HepG2 (cell line): ENCODE data around the gene ZNRF3. TPM values are rescaled to one million over a fixed set of nuclear protein-coding genes. Genes with fewer than 3 reads are reported as not detected.

Experiments used
- CEBPB ChIP-seq: IDR thresholded peaks from 2 replicates; pipeline ENCODE4 v1.6.1; 2011; ENCODE audit warnings: low read depth, low read length, improper control_type of control experiment, borderline replicate concordance
- ETS1 ChIP-seq: sonication (generic); formaldehyde crosslinking; IDR thresholded peaks from 2 replicates; pipeline ENCODE4 v1.4.0; 2020; ENCODE audit warnings: missing genetic modification reagents
- FOXM1 ChIP-seq: sonication (generic); formaldehyde crosslinking; IDR thresholded peaks from 2 replicates; pipeline ENCODE4 v1.5.0; 2020; ENCODE audit warnings: missing genetic modification reagents
- GRHL1 ChIP-seq: sonication (generic); formaldehyde crosslinking; conservative IDR thresholded peaks from 2 replicates; pipeline ENCODE4 v1.8.0; 2022; ENCODE audit warnings: missing genetic modification reagents
- KAT8 ChIP-seq: IDR thresholded peaks from 2 replicates; pipeline ENCODE4 v1.6.1; 2016; ENCODE audit warnings: missing genetic modification reagents, missing compliant biosample characterization
- MLXIP ChIP-seq: sonication (generic); formaldehyde crosslinking; IDR thresholded peaks from 2 replicates; pipeline ENCODE4 v1.9.0; 2021; ENCODE audit warnings: missing genetic modification reagents, borderline replicate concordance
- NR0B2 ChIP-seq: sonication (generic); formaldehyde crosslinking; IDR thresholded peaks from 2 replicates; pipeline ENCODE4 v1.4.0; 2020; ENCODE audit warnings: mild to moderate bottlenecking, missing genetic modification reagents
- NR2F1 ChIP-seq, 2 experiments: fragments of 450-650 bp in 1 of 2; formaldehyde crosslinking in 1 of 2; IDR thresholded peaks; 2 replicates each; pipeline versions ENCODE4 v1.5.0 to v1.6.1; 2016 to 2020; ENCODE audit warnings: mild to moderate bottlenecking in 1 of 2, missing compliant biosample characterization in 1 of 2, missing genetic modification reagents in 1 of 2, moderate library complexity in 1 of 2
- PHF5A ChIP-seq: IDR thresholded peaks from one replicate; pipeline ENCODE4 v1.6.1; 2018; ENCODE audit warnings: low read depth, missing genetic modification reagents; ENCODE audit not compliant: unreplicated experiment
- RFXAP ChIP-seq: sonication (generic); formaldehyde crosslinking; IDR thresholded peaks from 2 replicates; pipeline ENCODE4 v1.4.0; 2020; ENCODE audit warnings: missing genetic modification reagents, borderline replicate concordance
- STAT6 ChIP-seq: sonication (generic); formaldehyde crosslinking; IDR thresholded peaks from 2 replicates; pipeline ENCODE4 v1.4.0; 2020; ENCODE audit warnings: missing genetic modification reagents, mild to moderate bottlenecking, borderline replicate concordance
- ZNF12 ChIP-seq: sonication (generic); formaldehyde crosslinking; IDR thresholded peaks from 2 replicates; pipeline ENCODE4 v1.5.0; 2020; ENCODE audit warnings: missing genetic modification reagents
- ZNF17 ChIP-seq: sonication (generic); formaldehyde crosslinking; IDR thresholded peaks from 2 replicates; pipeline ENCODE4 v1.5.0; 2020; ENCODE audit warnings: mild to moderate bottlenecking, missing genetic modification reagents
- ZNF230 ChIP-seq: sonication (generic); formaldehyde crosslinking; IDR thresholded peaks from 2 replicates; pipeline ENCODE4 v1.4.0; 2020; ENCODE audit warnings: mild to moderate bottlenecking, missing genetic modification reagents
- ZNF331 ChIP-seq: sonication (generic); formaldehyde crosslinking; IDR thresholded peaks from 2 replicates; pipeline ENCODE4 v1.4.0; 2020; ENCODE audit warnings: missing genetic modification reagents
- ZNF580 ChIP-seq: IDR thresholded peaks from 2 replicates; pipeline ENCODE4 v1.6.1; 2016; ENCODE audit warnings: low read depth, borderline replicate concordance
- ZNF691 ChIP-seq: sonication (generic); formaldehyde crosslinking; IDR thresholded peaks from 2 replicates; pipeline ENCODE4 v1.4.0; 2020; ENCODE audit warnings: missing genetic modification reagents, low read depth, mild to moderate bottlenecking, borderline replicate concordance
- ZNF891 ChIP-seq: sonication (generic); formaldehyde crosslinking; IDR thresholded peaks from 2 replicates; pipeline ENCODE4 v1.5.0; 2020; ENCODE audit warnings: mild to moderate bottlenecking, missing genetic modification reagents
- polyA plus RNA-seq, 8 experiments: library from polyadenylated mRNA; depleted of rRNA in 3 of 8; stranded (reverse) in 7 of 8; unstranded in 1 of 8; fragments of >200 nt; fragmentation: Illumina TruSeq in 4 of 8; extraction: Trizol in 4 of 8; gene quantifications; 2 replicates each; pipeline versions ENCODE4 v1.2.1 to v1.2.3, GENCODE V29; 2011 to 2016; ENCODE audit warnings: low read depth in 4 of 8, missing spikeins in 1 of 8, mixed read lengths in 1 of 8; ENCODE audit not compliant: insufficient read depth in 1 of 8
- total RNA-seq, 5 experiments: library from RNA; depleted of rRNA; stranded (reverse); fragments of >200 nt; fragmentation: Illumina TruSeq; extraction: Trizol; gene quantifications; 2 replicates each; pipeline ENCODE4 v1.2.3, GENCODE V29; 2016; ENCODE audit warnings: low read depth in 1 of 5

ZNRF3 gene
- total and polyA plus RNA-seq, 2 of the 13 experiments (the other 11 are each of a cell fraction or from before 2014, with no cell fraction given): 20.3 to 36.7 TPM

- TF ChIP-seq NR2F1 (CRISPR knock-in tag; IDR thresholded peaks at IDR 0.05) (no peak; a peak in 1 of 4 replicates), PHF5A (CRISPR knock-in tag) (peak; percentile 33), ZNF17 (CRISPR knock-in tag) (no peak), RFXAP (CRISPR knock-in tag) (0 out of 2 replicates have a peak, but pooled peaks have one; percentile 29), ZNF230 (CRISPR knock-in tag) (peak; percentile 75; the same call in 1 of the 2 replicates), KAT8 (CRISPR knock-in tag) (peak; percentile 45; the same call in 1 of the 2 replicates), ETS1 (CRISPR knock-in tag) (no peak), ZNF331 (CRISPR knock-in tag) (no peak), ZNF891 (CRISPR knock-in tag) (no peak), STAT6 (CRISPR knock-in tag) (no peak), ZNF691 (CRISPR knock-in tag) (peak; percentile 54; the same call in 1 of the 2 replicates), NR0B2 (no peak), CEBPB (no peak), ZNF12 (no peak), MLXIP (CRISPR knock-in tag) (peak; percentile 50; the same call in 1 of the 2 replicates), ZNF580 (CRISPR knock-in tag) (no peak; the same call in 1 of the 2 replicates), FOXM1 (CRISPR knock-in tag) (no peak), GRHL1 (no peak)
These were observed 98.6 kb downstream of the ZNRF3 start (continued) for GRCh38 chr22:28981818-28982499.
